RKO (cell line): ENCODE measurements around the gene STK32B.

Experiments used
- DNase-seq: peaks from one replicate; pipeline ENCODE4 v3.0.0-alpha.2; 2016; ENCODE audit warnings: low spot score

The STK32B gene

GRCh38 chr4:5069901-5070300 lies 18.6 kb downstream of the STK32B start:
- no peak for DNase-seq

- no peak for DNase-seq
Observed at GRCh38 chr4:5072948-5073347, 21.7 kb downstream of the STK32B start.

- DNase-seq, result no peak
Observed at GRCh38 chr4:5078009-5078408, 26.7 kb downstream of the STK32B start.

GRCh38 chr4:5079581-5079980 lies 28.3 kb downstream of the STK32B start:
- no peak for DNase-seq

- DNase-seq, result no peak
Observed at GRCh38 chr4:5081441-5081999, 30.2 kb downstream of the STK32B start.

- no peak for DNase-seq
Observed at GRCh38 chr4:5082376-5082775, 31.1 kb downstream of the STK32B start.

GRCh38 chr4:5084911-5085475 lies 33.7 kb downstream of the STK32B start:
- DNase-seq, result no peak

- no peak for DNase-seq
Observed at GRCh38 chr4:5086535-5086934, 35.3 kb downstream of the STK32B start.

GRCh38 chr4:5096261-5096660 lies 45.0 kb downstream of the STK32B start:
- DNase-seq, result no peak

- DNase-seq, result no peak
Observed at GRCh38 chr4:5098176-5098575, 46.9 kb downstream of the STK32B start.

- DNase-seq, result no peak
Observed at GRCh38 chr4:5100336-5100735, 49.1 kb downstream of the STK32B start.

- DNase-seq, result no peak
Observed at GRCh38 chr4:5100986-5101385, 49.7 kb downstream of the STK32B start.

- DNase-seq, result no peak
Observed at GRCh38 chr4:5101571-5101970, 50.3 kb downstream of the STK32B start.

- DNase-seq, result no peak
Observed at GRCh38 chr4:5110901-5111300, 59.6 kb downstream of the STK32B start.

- DNase-seq, result no peak
Observed at GRCh38 chr4:5112333-5113095, 61.2 kb downstream of the STK32B start.

GRCh38 chr4:5114950-5115349 lies 63.7 kb downstream of the STK32B start:
- DNase-seq, result no peak

GRCh38 chr4:5118091-5118786 lies 67.0 kb downstream of the STK32B start:
- DNase-seq, result no peak

GRCh38 chr4:5118994-5119835 lies 67.9 kb downstream of the STK32B start:
- DNase-seq, result no peak

GRCh38 chr4:5120067-5120466 lies 68.8 kb downstream of the STK32B start:
- DNase-seq, result no peak

- no peak for DNase-seq
Observed at GRCh38 chr4:5120468-5120867, 69.2 kb downstream of the STK32B start.

- DNase-seq, result no peak
Observed at GRCh38 chr4:5122114-5122513, 70.8 kb downstream of the STK32B start.

GRCh38 chr4:5124876-5125275 lies 73.6 kb downstream of the STK32B start:
- DNase-seq, result no peak
